IMR-90 (cell line): ENCODE measurements around the gene SH3RF3. TPM values are rescaled to one million over a fixed set of nuclear protein-coding genes. Genes with fewer than 3 reads are reported as not detected.
A peak's percentile ranks its signal among the peaks of the same experiment; 100 is the strongest.

Experiments used
- ATAC-seq: fragments of 200-7000 bp; cut with Tn5 transposase; 2 replicates; pipeline ENCODE4 v1.9.1; 2020; ENCODE audit warnings: low read depth, mild to moderate bottlenecking, moderate library complexity
- BruUV-seq: library from RNA; stranded (reverse); fragments of 400-500 nt; replicated peaks from 2 replicates; lab custom pipeline; 2021; lab: Mats Ljungman, UMichigan
- CTCF ChIA-PET: fragments of 300-600 bp; formaldehyde crosslinking; extraction: SDS; loops from one replicate; lab custom pipeline; 2021; ENCODE audit warnings: antibody characterized with exemption; lab: Yijun Ruan, JAX
- POLR2A ChIA-PET: fragments of 300-600 bp; sonication (Branson Sonifier 250); formaldehyde crosslinking; loops from one replicate; lab custom pipeline; 2022; ENCODE audit warnings: antibody characterized with exemption; ENCODE audit not compliant: unreplicated experiment; lab: Charles Lee
- DNase-seq: peaks from one replicate; pipeline ENCODE4 v3.0.0; 2013
- H2AFZ ChIP-seq: replicated peaks from 2 replicates; pipeline ENCODE3; 2013; ENCODE audit warnings: low read length, mild to moderate bottlenecking; ENCODE audit not compliant: poor library complexity
- H2AK5ac ChIP-seq: 2 replicates; pipeline ENCODE4 v1.6.1; 2013; ENCODE audit warnings: low read depth, low read length, inconsistent platforms
- H2AK9ac ChIP-seq: replicated peaks from 2 replicates; pipeline ENCODE3; 2013; ENCODE audit warnings: mild to moderate bottlenecking, low read depth, low read length, moderate library complexity; ENCODE audit not compliant: poor library complexity
- H2BK120ac ChIP-seq: 2 replicates; pipeline ENCODE4 v1.6.1; 2013; ENCODE audit warnings: low read depth, low read length, inconsistent platforms
- H2BK15ac ChIP-seq: 3 replicates; pipeline ENCODE4 v1.6.1; 2013; ENCODE audit warnings: low read depth, low read length, inconsistent platforms
- H2BK20ac ChIP-seq: 2 replicates; pipeline ENCODE4 v1.6.1; 2013; ENCODE audit warnings: low read depth, mild to moderate bottlenecking, inconsistent platforms, low read length, moderate library complexity
- H2BK5ac ChIP-seq: 2 replicates; pipeline ENCODE4 v1.6.1; 2013; ENCODE audit warnings: mild to moderate bottlenecking, low read depth, low read length, inconsistent platforms; ENCODE audit not compliant: poor library complexity, severe bottlenecking
- H3K14ac ChIP-seq: replicated peaks from 2 replicates; pipeline ENCODE4 v1.6.1; 2013; ENCODE audit warnings: low read depth, low read length, inconsistent platforms
- H3K18ac ChIP-seq: 2 replicates; pipeline ENCODE4 v1.6.1; 2013; ENCODE audit warnings: low read depth, low read length, control low read depth
- H3K23ac ChIP-seq: 2 replicates; pipeline ENCODE4 v1.6.1; 2013; ENCODE audit warnings: low read depth, low read length, inconsistent platforms
- H3K27ac ChIP-seq: 2 replicates; pipeline ENCODE4 v1.5.1; 2013; ENCODE audit warnings: mild to moderate bottlenecking, control low read depth, low read length; ENCODE audit not compliant: insufficient read depth
- H3K27me3 ChIP-seq: 2 replicates; pipeline ENCODE4 v1.6.1; 2013; ENCODE audit warnings: low read length; ENCODE audit not compliant: control insufficient read depth, insufficient read depth
- H3K36me3 ChIP-seq: 2 replicates; pipeline ENCODE4 v1.6.1; 2013; ENCODE audit warnings: low read length, mixed read lengths; ENCODE audit not compliant: control insufficient read depth, insufficient read depth
- H3K4ac ChIP-seq: 2 replicates; pipeline ENCODE4 v1.6.1; 2013; ENCODE audit warnings: low read depth, low read length, inconsistent platforms
- H3K4me1 ChIP-seq: 2 replicates; pipeline ENCODE4 v1.6.1; 2013; ENCODE audit warnings: low read length, mixed read lengths; ENCODE audit not compliant: control insufficient read depth, insufficient read depth
- H3K4me2 ChIP-seq: 2 replicates; pipeline ENCODE4 v1.6.1; 2013; ENCODE audit warnings: low read depth, mild to moderate bottlenecking, control low read depth, low read length, moderate library complexity
- H3K4me3 ChIP-seq: 2 replicates; pipeline ENCODE4 v1.5.1; 2013; ENCODE audit warnings: low read depth, mild to moderate bottlenecking, control low read depth, low read length, moderate library complexity; ENCODE audit not compliant: insufficient read depth
- H3K56ac ChIP-seq: 2 replicates; pipeline ENCODE4 v1.6.1; 2013; ENCODE audit warnings: low read length, inconsistent platforms; ENCODE audit not compliant: insufficient read depth; ENCODE audit errors: extremely low read depth
- H3K79me1 ChIP-seq, 2 experiments: 2 replicates each; pipeline ENCODE4 v1.6.1; 2013; ENCODE audit warnings: low read length in 2 of 2, inconsistent platforms in 1 of 2, low read depth in 1 of 2
- H3K9ac ChIP-seq: 2 replicates; pipeline ENCODE4 v1.6.1; 2013; ENCODE audit warnings: low read depth, low read length, control low read depth
- H3K9me1 ChIP-seq: 2 replicates; pipeline ENCODE4 v1.6.1; 2013; ENCODE audit warnings: low read length, inconsistent platforms; ENCODE audit not compliant: insufficient read depth
- H3K9me3 ChIP-seq: 2 replicates; pipeline ENCODE4 v1.6.1; 2013; ENCODE audit warnings: low read length; ENCODE audit not compliant: control insufficient read depth, insufficient read depth
- H4K20me1 ChIP-seq: 2 replicates; pipeline ENCODE4 v1.6.1; 2013; ENCODE audit warnings: low read length, inconsistent platforms; ENCODE audit not compliant: insufficient read depth
- H4K5ac ChIP-seq: 2 replicates; pipeline ENCODE4 v1.6.1; 2013; ENCODE audit warnings: mild to moderate bottlenecking, low read depth, low read length, control low read depth
- H4K8ac ChIP-seq, 2 experiments: 2 replicates each; pipeline ENCODE4 v1.6.1; 2013; ENCODE audit warnings: low read depth in 2 of 2, low read length in 2 of 2, control low read depth in 1 of 2, inconsistent platforms in 1 of 2
- H4K91ac ChIP-seq: 2 replicates; pipeline ENCODE4 v1.6.1; 2013; ENCODE audit warnings: low read depth, low read length, inconsistent platforms; ENCODE audit not compliant: insufficient read depth
- NFE2L2 ChIP-seq: fragments of 150-350 bp; IDR thresholded peaks from 2 replicates; pipeline ENCODE4 v1.6.1; 2016; ENCODE audit warnings: low read depth, mild to moderate bottlenecking, low read length
- WGBS, 2 experiments: methylation state at CpG; one replicate each; pipeline versions ENCODE4 v1.1.5 to v1.1.7; 2013; ENCODE audit warnings: missing lambda C conversion rate in 2 of 2; ENCODE audit not compliant: insufficient read length in 1 of 2; ENCODE audit errors: extremely low coverage in 2 of 2; 5-methylcytosine and 5-hydroxymethylcytosine counted together
- dilution Hi-C: fragments of 300-500 bp; cut with HindIII; formaldehyde crosslinking; loops from one replicate; pipeline ENCODE4 v1.14.3; 2018; ENCODE audit warnings: low sequenced_read_pairs; ENCODE audit not compliant: unreplicated experiment
- in situ Hi-C: fragments of 300-500 bp; cut with MboI; formaldehyde crosslinking; loops from 3 replicates; pipeline ENCODE4 v1.14.3; 2019; ENCODE audit warnings: low sequenced_read_pairs, inconsistent platforms, mixed read lengths
- intact Hi-C: fragments of 100-400 bp; cut with micrococcal nuclease; formaldehyde crosslinking; loops from 2 replicates; pipeline ENCODE4 v1.10.0; 2022
- polyA plus RNA-seq, 3 experiments: library from polyadenylated mRNA; depleted of rRNA; stranded (reverse); fragments of >200 nt; gene quantifications; 2 replicates each; pipeline ENCODE4 v1.2.3, GENCODE V29; 2012; ENCODE audit warnings: low replicate concordance in 1 of 3
- total RNA-seq: library from RNA; depleted of rRNA; stranded (reverse); fragments of >200 nt; gene quantifications from 2 replicates; pipeline ENCODE4 v1.2.3, GENCODE V29; 2012

The SH3RF3 gene
- total and polyA plus RNA-seq, 2 of the 4 experiments (the other 2 are of a cell fraction): 3.4 to 5.3 TPM

DNA sequence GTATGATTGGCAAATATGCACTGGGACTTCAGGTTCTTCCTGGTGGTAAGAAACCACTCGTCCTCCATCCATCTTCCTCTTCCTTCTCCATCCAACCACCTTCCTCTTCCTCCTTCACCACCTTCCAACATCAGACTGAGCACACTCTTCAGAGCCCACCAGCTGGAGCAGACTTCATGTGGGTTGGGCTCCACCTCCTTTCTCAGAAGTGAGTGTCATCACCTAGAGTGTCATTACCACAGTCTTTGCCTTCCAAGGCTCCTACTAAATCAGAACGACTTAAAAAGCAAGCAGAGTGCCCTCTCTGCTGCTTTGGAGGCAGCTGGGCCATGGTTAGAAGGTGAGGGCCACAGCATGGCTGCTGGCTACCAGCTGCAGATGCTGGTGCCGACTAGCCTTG is 171.6 kb downstream of the SH3RF3 start:
- CTCF ChIA-PET: no interaction called here
- in situ Hi-C loops: no loop called here

More for the DNA sequence above, 171.6 kb downstream of the SH3RF3 start:
- ATAC-seq: no peak
- no TSS peak for BruUV-seq
- no peak overlapping the region for H3K9ac ChIP-seq
- no peak overlapping the region for H3K14ac ChIP-seq
- no peak overlapping the region for H2AFZ ChIP-seq
- POLR2A ChIA-PET: no interaction called here
- H4K20me1 ChIP-seq: peaks cover 84% of the 10 kb centered on the region
- H3K9me3 ChIP-seq: no peaks in the 10 kb centered on the region
- H3K4ac ChIP-seq: no peak overlapping the region; the same call in 1 of the 2 replicates
- no peak overlapping the region for H4K91ac ChIP-seq
- H4K8ac ChIP-seq: no peak overlapping the region; a peak in 1 of 4 replicates
- no CpG with 5 or more reads among the region's 3 CpGs for WGBS, 2 experiments
- H2BK20ac ChIP-seq: no peak overlapping the region
- H3K4me2 ChIP-seq: no peak overlapping the region
- H3K56ac ChIP-seq: no peak overlapping the region
- peaks cover 26% of the 10 kb centered on the region for H3K9me1 ChIP-seq
- no peak overlapping the region for H3K4me3 ChIP-seq
- no peak overlapping the region for H3K27ac ChIP-seq
- no peak overlapping the region for H2BK5ac ChIP-seq
- no peak overlapping the region for H3K18ac ChIP-seq
- no peak overlapping the region for H4K5ac ChIP-seq
- peak overlapping the region; percentile 25 for H2AK9ac ChIP-seq
- DNase-seq: no peak
- no peaks in the 10 kb centered on the region for H3K27me3 ChIP-seq
- TF ChIP-seq NFE2L2: no peak
- H2BK120ac ChIP-seq: no peak overlapping the region
- peaks cover 59 to 96% of the 10 kb centered on the region in 2 experiments for H3K79me1 ChIP-seq
- no peak overlapping the region for H3K23ac ChIP-seq
- dilution Hi-C loops (no loop called here), intact Hi-C loops (no loop called here)
- H3K4me1 ChIP-seq: peaks cover 8% of the 10 kb centered on the region
- no peaks in the 10 kb centered on the region for H3K36me3 ChIP-seq
- 0 out of 2 replicates have a peak overlapping the region, but pooled peaks have one; percentile 15 for H2AK5ac ChIP-seq
- no peak overlapping the region for H2BK15ac ChIP-seq
